Fibroblast of mammary gland (primary cell): Measurements from ENCODE around the gene NT5C3A.
"Not testable (repeated sequence)": the region's sequence is repeated elsewhere in the genome, so short reads cannot be mapped to it uniquely, and the experiment has no call there.

Experiments used
- DNase-seq: peaks from one replicate; pipeline ENCODE4 v3.0.0-alpha.2; 2010; ENCODE audit warnings: low read depth
- H3K4me3 ChIP-seq: 2 replicates; pipeline ENCODE4 v1.5.1; 2011; ENCODE audit warnings: low read depth, mild to moderate bottlenecking, low read length, moderate library complexity; ENCODE audit not compliant: control insufficient read depth
- CTCF ChIP-seq: conservative IDR thresholded peaks from 2 replicates; pipeline ENCODE4 v1.5.1; 2011; ENCODE audit warnings: low read depth, low read length, inconsistent platforms; ENCODE audit not compliant: control insufficient read depth, insufficient read depth

Gene NT5C3A

GRCh38 chr7:33035776-33036175, 26.8 kb downstream of the NT5C3A start:
- H3K4me3 ChIP-seq: no peak overlapping the region
- TF ChIP-seq CTCF: no peak
- DNase-seq: no peak

- no peak for TF ChIP-seq CTCF
- no peak for DNase-seq
- H3K4me3 ChIP-seq: no peak overlapping the region
Measured at GRCh38 chr7:33024189-33024757, 38.3 kb downstream of the NT5C3A start.

- TF ChIP-seq CTCF: no peak
- H3K4me3 ChIP-seq: no peak overlapping the region
- no peak for DNase-seq
Measured at GRCh38 chr7:33012364-33012763, 50.2 kb downstream of the NT5C3A start.

GRCh38 chr7:33009734-33010133, 52.8 kb downstream of the NT5C3A start:
- no peak for TF ChIP-seq CTCF
- no peak overlapping the region for H3K4me3 ChIP-seq
- no peak for DNase-seq

- not testable (repeated sequence) for DNase-seq, H3K4me3 ChIP-seq
Measured at GRCh38 chr7:33005690-33006089, 56.9 kb downstream of the NT5C3A start.

- DNase-seq: not testable (repeated sequence)
Measured at GRCh38 chr7:33005193-33005592, 57.4 kb downstream of the NT5C3A start.

GRCh38 chr7:33004104-33004616, 58.4 kb downstream of the NT5C3A start:
- DNase-seq, H3K4me3 ChIP-seq: not testable (repeated sequence)

More at GRCh38 chr7:33005193-33005592, 57.4 kb downstream of the NT5C3A start:
- not testable (repeated sequence) for H3K4me3 ChIP-seq

- H3K4me3 ChIP-seq, DNase-seq: not testable (repeated sequence)
Measured at GRCh38 chr7:33003111-33003510, 59.5 kb downstream of the NT5C3A start.

- DNase-seq, H3K4me3 ChIP-seq: not testable (repeated sequence)
Measured at GRCh38 chr7:32999380-32999779, 63.2 kb downstream of the NT5C3A start.

GRCh38 chr7:32998361-32999171, 64.0 kb downstream of the NT5C3A start:
- DNase-seq: peak; percentile 80
- not testable (repeated sequence) for H3K4me3 ChIP-seq

GRCh38 chr7:32997956-32998355, 64.6 kb downstream of the NT5C3A start:
- peak; percentile 7 for DNase-seq
- not testable (repeated sequence) for H3K4me3 ChIP-seq

GRCh38 chr7:32992750-32993149, 69.8 kb downstream of the NT5C3A start:
- not testable (repeated sequence) for DNase-seq

GRCh38 chr7:32991975-32992700, 70.4 kb downstream of the NT5C3A start:
- DNase-seq, H3K4me3 ChIP-seq: not testable (repeated sequence)

More at GRCh38 chr7:32992750-32993149, 69.8 kb downstream of the NT5C3A start:
- not testable (repeated sequence) for H3K4me3 ChIP-seq
